Measurements from ENCODE around the gene FKBP9.

Gene FKBP9

DNA sequence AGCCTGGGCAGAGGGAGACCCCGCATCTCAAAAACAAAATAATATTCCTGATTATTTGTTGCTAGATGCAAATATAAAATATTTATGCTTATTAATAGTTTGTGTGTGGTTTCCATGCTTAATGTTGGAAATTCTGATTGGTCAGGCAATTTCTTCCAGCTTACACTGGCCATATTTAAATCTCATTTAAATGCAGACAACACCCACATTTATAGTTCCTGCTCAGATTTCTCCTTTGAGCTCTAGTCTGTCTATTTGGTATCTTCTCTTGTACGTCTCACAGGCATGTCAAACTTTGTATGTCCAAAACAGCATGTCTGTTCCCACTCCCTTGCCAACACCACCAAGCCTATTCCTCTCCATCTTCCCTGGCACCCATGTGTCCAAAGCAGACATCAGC lies 52.5 kb downstream of the FKBP9 start:
- no peak for DNase-seq (ENCODE audit: low spot score)

DNA sequence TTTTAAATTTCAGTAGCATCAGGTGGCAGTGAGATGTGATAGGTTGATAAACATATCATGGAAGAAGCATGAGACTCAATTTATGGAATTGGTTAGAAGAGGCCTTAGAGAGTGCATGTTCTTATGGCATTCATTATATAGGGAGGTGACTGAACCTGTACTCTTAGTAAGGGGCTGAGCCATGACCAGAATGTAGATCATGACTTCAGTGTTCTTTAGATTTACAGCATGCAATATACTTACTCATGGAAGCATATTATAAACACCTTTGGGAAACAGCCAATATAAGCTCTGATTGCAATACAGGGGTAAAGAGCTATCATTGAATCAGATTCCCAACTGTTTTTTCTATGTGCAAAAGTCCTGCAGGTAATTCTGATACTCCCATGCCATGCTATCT lies 55.1 kb downstream of the FKBP9 start:
- DNase-seq (ENCODE audit: low spot score): no peak

DNA sequence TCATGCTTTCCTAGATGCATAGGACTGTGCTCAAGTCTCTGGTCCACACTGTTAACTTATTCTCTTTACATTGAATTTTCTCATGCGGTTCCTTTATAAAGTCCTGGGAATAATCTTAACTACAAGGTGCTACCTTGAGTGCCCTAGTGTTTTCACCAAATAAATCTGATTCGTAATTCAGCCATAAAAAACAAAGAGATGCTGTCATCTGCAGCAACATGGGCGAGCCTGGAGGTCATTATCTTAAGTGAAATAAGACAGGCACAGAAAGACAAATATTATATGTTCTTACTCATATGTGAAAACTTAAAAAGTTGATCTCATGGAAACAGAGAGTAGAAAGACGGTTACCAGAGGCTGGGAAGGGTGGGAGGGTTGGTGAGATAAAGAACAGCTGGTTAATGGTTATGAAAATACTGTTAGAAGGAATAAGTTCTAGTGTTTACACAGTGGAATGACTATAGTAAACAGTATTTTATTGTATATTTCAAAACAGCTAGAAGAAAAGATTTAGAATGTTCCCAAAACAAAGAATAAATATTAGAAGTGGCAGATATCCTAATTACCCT lies 67.0 kb downstream of the FKBP9 start:
- DNase-seq (ENCODE audit: low spot score): no peak

DNA sequence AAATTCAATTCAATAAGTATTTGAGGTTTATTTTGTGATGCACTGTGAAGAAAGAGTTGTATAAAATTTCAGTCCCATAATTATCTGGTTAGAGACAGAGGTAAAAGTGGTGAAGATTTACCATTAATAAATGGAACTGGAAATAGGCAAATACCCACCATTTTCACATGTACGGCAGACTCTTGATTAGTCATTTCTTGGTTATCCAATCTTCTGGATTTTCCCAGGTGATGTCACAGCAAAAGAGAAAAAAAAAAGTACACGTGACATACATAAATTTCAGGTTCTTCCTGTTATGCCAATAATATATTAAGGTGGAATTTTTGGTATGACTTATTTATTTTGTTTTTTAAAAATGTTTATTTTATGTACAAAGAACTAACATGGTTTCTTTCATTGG lies 78.5 kb downstream of the FKBP9 start:
- no peak for DNase-seq (ENCODE audit: low spot score)

DNA sequence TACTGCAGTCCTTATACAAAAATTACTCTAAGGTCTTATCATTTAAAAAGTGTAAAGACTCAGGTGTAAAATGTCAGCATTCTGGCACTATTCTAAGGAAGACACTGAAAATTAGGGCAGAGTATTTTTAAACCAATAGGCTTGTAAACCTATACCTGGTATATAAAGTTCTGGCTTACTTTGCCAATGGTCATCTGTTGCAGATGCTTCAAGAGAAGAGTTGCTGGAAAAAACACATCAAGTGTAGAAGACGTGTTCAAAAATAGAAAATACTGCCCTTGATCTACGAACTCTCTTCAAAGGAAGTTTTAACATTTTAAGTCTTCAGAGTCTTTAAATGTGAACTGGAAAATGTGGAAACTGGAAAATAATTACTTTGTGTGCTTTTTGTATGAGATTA lies 81.4 kb downstream of the FKBP9 start:
- DNase-seq (ENCODE audit: low spot score): no peak

DNA sequence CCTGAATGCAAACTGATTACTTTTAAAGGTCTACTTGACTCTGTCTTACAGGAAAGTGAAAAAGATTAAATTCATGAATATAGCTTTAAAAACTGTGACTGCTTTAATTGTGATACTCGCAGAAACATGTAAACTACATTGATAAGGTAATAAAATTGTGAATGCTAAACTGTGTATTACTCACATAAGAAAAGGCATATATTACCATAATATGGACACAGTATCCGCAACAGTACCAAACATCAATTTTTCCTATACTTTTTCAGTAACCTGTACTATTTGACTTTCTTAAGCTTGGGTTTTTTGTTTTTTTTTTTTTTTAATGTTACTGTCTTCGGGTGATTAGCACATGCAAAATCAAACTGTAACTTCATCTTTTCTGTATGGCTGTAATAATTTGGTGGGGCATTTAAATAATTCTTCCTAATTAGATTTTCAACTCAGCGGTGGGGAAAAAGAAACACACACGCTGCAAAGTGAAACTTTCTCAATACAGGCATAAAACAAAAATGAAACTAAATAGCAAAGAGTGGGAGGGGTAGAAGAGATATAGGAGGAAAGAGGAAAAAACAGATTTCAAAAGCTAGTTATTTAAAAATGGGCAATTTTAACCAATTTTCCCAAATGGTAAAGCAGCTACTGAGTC lies 82.1 kb downstream of the FKBP9 start:
- DNase-seq (ENCODE audit: low spot score): no peak

DNA sequence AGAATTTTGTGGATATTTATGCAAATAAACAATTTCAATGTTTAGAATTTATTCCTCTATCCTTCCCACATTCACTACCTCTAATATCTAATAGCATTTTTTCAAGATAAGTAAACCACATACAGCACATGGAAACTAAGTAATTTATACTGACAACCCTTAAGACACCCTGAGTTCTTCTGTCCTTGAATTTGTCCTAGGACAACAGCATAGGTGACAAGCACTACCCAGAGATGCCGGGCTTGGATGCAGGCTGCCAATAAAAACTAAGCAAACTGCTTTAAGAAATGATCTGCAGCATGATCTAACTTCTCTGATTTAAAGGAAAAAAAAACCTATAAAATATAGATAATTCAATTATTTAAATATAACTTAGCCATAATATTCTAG lies 82.7 kb downstream of the FKBP9 start:
- no peak for DNase-seq (ENCODE audit: low spot score)

DNA sequence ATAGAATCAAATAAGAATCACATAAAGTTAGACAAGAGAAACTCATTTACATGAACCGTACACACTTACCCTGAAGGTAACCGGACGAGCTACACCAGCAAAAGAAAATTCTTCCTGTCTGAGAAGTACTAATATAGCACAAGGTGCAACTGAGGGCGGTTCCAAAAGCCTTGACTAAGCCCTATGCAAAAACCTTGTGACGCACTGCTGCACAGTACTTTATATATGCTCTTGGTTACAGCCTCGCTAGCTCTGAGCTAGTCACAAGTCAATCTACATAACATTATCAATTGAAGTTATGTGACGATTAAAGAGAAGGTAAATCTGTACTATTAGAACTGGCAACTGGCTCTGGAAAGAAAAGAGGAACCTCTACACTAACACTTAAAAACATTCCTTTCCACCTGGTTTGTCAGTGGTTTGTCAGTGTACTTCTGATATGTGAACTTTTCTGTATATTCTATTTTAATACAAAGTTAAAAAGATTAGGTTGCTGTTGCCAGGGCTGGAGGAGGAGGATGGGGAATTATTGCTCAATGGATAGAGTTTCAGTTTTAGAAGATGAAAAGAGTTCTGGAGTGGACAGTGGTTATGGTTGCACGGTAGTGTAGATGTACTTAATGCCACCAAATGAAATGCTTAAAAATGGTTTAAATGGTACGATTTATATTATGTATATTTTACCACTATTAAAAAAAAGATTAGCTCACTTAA lies 83.7 kb downstream of the FKBP9 start:
- no peak for DNase-seq (ENCODE audit: low spot score)

DNA sequence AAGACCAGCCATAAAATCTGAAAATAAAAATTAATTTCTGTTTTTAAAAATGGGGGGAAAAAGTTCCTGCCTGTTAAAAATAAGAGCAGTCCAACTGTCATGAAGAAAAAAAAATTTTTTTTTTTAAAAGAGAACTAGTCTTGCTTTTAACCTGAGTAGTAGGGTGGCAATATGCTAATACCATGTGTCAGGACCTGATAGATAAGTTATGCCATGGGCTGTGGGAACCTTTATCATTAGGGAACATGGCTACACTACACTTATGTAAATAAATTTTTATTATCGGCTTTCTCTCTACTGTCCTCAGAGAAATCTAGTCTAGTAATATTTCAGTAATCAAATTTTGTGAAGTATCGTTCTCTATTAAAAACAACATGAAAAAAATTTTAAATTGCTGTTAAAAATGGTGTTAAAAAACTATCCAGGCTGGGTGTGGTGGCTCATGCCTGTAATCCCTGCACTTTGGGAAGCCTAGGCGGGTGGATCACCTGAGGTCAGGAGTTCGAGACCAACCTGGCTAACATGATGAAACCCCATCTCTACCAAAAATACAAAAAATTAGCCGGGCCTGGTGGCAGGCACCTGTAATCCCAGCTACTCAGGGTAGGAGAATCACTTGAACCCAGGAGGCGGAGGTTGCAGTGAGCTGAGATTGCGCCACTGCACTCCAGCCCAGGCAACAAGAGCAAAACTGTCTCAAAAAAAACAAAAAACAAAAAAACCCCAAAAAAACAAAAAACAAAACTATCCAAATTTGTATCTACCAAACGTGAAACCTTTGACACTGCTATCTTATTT lies 84.6 kb downstream of the FKBP9 start:
- no peak for DNase-seq (ENCODE audit: low spot score)

DNA sequence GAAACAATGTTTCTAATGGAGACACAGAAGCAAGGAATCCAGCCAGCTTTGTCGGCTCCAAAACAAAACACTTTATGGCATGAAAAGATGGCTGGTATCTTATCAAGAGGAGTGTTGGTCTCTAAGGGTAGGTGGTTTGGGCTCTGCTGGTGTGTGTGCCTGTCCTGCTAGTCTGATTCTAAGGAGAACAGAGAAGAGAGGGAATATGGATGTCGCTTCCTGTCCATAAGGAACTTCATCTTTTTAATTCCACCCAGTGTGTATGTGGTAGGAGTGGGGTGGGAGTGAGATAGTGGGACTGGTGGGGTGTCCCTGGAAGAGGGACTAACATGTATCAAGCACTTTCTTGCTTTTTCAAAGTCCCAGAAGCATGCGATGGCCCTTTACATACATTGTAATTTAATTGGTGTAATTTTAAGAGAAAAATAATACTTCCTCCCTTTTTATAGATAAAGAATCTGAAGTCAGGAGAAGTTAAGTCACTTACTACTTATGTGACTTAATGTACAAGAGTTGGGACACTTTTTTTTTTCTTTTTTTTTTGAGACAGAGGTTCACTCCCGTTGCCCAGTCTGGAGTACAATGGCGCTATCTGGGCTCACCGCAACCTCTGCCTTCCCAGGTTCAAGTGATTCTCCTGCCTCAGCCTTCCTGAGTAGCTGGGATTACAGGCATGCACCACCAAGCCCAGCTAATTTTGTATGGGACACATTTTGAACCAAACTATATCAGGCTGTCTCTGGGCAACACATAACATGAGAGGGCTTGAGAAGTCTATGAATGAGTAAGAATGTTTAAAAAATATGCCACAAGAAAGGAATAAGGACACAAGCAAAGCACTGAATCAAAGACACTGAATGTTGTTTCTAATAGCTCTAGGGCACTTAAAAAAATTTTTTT lies 86.5 kb downstream of the FKBP9 start:
- DNase-seq (ENCODE audit: low spot score): no peak

DNA sequence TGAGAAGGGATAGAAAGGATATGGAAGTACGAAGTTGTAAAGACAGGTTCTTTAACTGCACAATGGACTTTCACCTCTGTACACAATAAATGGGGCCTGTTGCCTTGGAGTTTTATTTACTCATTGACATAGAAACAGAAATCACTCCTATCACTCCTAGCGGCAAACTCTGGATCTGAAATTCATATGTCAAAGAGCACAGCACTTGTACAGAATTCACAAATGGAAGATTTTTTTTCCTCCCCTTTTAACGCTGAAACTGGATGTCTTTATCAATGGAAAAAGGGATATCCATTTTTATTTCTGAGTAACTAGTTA lies 87.1 kb downstream of the FKBP9 start:
- no peak for DNase-seq (ENCODE audit: low spot score)

DNA sequence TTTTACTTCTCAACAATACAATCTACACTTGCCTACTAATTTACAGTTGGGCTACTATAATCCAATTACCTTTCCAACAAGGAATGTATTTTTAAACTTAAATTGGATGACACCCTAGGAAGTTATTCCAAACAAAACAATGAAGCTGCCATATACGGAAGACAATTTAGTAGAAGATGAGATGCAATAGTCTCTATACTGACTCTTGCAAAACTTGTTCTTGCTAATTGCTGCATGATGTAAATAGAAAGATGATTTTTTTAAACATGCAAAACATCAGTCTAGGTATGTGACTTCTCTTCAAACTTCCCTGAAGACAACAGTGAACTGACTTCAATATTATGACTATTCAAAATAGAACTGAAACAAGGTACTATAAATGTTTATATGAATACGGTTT lies 87.7 kb downstream of the FKBP9 start:
- no peak for DNase-seq (ENCODE audit: low spot score)

DNA sequence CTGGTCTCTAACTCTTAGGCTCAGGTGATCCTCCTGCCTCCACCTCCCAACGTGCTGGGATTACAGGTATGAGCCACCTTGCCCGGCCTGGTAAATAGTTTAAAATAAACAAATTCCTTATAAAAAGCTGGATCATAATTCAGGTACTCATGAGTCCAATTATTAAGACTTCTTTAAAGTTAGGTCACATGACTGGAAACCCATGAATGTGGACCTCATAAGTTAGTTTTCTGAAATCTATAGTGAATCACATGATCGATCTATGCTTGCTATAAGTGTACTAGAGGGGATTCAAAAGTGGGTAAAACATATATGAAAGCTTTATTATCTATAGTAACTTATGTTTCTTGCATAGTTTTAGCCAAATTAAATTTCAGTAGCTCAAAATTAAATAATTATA lies 91.0 kb downstream of the FKBP9 start:
- no peak for DNase-seq (ENCODE audit: low spot score)

DNA sequence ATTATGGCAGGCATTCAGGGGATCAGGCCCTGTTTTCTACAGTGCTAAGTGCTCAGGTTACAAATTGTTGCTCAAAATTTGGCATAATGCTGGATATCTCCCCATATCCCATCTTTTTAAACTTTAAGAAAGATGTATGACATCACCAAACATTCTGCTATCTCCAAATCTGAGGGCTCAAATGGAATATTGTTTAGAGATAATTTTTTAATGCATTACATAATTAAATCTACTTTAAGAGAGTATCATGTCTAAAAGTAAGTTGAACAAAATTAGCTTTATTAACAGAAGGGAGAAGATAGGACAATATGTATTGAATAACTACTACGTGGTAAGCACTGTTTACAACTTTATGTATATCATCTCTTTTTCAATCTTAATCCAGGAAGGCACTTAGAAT lies 91.5 kb downstream of the FKBP9 start:
- no peak for DNase-seq (ENCODE audit: low spot score)

DNA sequence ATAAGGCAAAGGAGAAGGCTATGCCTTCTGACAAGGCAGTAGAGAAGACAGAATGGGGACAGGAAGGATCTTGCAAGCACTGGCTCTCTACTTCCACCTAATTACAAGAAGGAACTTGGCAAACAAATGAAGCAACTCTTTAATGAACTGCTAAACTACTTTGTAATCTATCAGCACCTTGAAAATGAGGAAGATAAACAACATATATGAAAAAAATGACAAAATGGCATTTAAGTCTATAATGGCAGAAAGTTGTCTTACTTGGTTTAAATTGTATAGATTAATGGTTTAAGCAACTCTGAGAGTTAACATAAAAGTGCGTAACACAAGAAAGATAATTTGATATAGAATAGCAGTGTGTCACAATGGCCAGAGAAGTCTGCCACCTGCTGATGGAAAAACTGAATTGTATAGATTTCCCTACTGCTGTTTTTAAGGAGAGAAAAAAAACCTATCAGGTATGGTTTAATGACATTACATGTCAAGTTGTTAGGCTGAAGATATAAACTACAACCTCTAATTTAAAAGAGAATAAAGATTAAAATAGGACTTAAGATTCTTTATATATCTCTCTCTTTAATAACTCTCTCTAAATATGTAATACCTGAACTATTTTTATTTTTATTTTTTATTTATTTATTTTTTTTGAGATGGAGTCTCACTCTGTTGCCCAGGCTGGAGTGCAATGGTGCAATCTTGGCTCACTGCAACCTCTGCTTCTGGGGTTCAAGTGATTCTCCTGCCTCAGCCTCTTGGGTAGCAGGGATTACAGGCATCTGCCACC lies 93.5 kb downstream of the FKBP9 start:
- peak; percentile 22 for DNase-seq (ENCODE audit: low spot score)

DNA sequence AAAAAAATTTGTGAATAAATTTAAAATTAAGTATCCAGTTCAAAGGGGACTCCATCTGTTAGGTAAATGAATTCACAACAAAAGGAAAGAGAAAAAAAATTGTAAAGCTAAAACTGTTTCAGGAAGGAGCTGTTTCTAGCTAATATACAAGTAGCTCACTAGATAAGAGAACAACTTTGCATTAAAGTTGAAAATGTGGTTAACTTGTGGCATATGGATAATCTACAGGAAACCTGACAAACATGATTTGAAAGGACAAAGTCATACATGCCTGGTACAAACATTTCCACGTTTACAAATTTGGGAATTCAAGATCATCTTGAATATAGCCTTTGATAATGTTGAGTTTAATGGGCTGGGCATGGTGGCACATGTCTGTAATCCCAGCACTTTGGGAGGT lies 96.5 kb downstream of the FKBP9 start:
- no peak for DNase-seq (ENCODE audit: low spot score)

DNA sequence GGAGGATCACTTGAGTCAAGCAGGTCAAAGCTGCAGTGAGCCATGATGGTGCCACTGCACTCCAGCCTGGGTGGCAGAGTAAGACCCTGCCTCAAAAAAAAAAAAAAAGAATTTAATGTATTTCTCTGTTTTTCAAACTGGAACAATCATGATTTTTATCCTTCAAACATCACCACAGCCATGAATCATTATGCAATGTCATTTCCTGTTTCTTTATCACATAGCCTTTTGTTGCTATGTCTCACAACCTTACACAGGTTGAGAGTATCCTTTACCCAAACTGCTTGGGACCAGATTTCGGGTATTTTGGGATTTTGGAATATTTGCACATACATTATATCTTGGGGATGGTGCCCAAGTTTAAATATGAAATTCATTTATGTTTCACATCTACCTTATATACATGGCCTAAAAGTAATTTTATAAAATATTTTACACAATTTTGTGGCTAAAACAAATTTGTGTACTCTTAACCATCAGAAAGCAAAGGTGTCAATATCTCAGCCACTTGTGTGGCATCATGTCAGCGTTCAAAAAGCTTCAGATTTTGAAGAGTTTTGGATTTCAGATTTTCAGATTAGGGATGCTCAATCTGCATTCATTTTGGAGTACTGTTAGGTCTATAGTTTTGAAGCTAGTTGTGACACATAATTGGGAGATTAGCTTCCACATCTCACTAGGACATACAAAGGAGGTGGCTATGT lies 97.2 kb downstream of the FKBP9 start:
- no peak for DNase-seq (ENCODE audit: low spot score)

DNA sequence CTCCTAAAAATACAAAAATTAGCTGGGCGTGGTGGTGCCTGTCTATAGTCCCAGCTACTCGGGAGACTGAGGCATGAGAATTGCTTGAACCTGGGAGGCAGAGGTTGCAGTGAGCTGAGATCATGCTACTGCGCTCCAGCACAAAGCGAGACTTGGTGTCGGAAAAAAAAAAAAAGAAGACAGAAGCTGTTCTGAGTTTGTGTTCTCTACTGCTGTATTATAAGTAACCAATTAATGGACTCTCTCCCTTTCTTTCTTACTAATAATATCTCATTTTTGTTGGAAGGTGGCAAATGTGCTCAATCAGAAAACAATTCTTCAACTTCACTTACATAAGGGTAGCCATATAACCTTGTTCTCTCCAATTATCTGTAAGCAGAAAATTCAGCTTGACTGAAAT lies 97.9 kb downstream of the FKBP9 start:
- no peak for DNase-seq (ENCODE audit: low spot score)

Measured in Ammon's horn (tissue), 1 donor.